Ectodermal cell (in vitro differentiated cells): ENCODE data around the gene TLK2.

Experiments used
- H3K27ac ChIP-seq: 2 replicates; pipeline ENCODE4 v1.7.0; 2013; ENCODE audit warnings: mild to moderate bottlenecking, low read depth, low read length; ENCODE audit not compliant: insufficient read depth, poor library complexity, severe bottlenecking
- H3K27me3 ChIP-seq: 2 replicates; pipeline ENCODE4 v1.7.0; 2013; ENCODE audit warnings: mild to moderate bottlenecking, low read length; ENCODE audit not compliant: insufficient read depth, control insufficient read depth, poor library complexity, severe bottlenecking
- H3K36me3 ChIP-seq: one replicate; pipeline ENCODE4 v1.7.0; 2013; ENCODE audit warnings: low read length; ENCODE audit not compliant: control insufficient read depth, insufficient read depth
- H3K4me1 ChIP-seq: one replicate; pipeline ENCODE4 v1.7.0; 2013; ENCODE audit warnings: low read length; ENCODE audit not compliant: control insufficient read depth, insufficient read depth
- H3K4me3 ChIP-seq: 2 replicates; pipeline ENCODE4 v1.7.0; 2013; ENCODE audit warnings: low read depth, low read length, control low read depth; ENCODE audit not compliant: insufficient read depth
- H3K9me3 ChIP-seq: 2 replicates; pipeline ENCODE4 v1.7.0; 2013; ENCODE audit warnings: mild to moderate bottlenecking, low read length, moderate library complexity; ENCODE audit not compliant: control insufficient read depth
- WGBS, 2 experiments: methylation state at CpG; one replicate each; pipeline ENCODE4 v1.1.7; 2013; ENCODE audit warnings: missing lambda C conversion rate in 2 of 2; 5-methylcytosine and 5-hydroxymethylcytosine counted together

TLK2 gene

DNA sequence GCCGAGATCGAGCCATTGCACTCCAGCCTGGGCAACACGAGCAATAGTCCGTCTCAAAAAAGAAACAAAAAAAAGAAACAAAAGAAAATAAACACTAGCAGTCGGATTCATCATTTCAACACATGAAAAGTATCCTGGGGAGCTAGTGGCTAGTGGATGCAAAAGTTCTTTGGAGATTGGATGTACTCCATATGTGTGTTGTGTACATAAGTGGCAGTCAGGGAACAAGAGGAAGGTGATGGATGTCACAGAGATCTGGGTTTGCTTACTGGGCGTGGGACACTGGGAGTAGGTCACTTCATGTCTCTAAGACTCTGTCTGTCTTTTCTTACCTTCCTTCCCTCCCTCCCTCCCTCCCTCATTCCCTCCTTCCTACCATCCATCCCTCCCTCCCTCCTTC is 184.2 kb downstream of the TLK2 start:
- Histone ChIP-seq H3K9me3 (no peaks in the 10 kb centered on the region), H3K27me3 (no peaks in the 10 kb centered on the region), H3K4me3 (no peak overlapping the region), H3K4me1 (peaks cover 14% of the 10 kb centered on the region), H3K36me3 (peaks cover 4% of the 10 kb centered on the region), H3K27ac (no peak overlapping the region)
- 91 to 92% methylated on average over 6 of the region's 6 CpGs for WGBS, 2 experiments
